T-helper 1 cell (primary cell): ENCODE data around the gene BNC2.
"Not testable (repeated sequence)": the region's sequence is repeated elsewhere in the genome, so short reads cannot be mapped to it uniquely, and the experiment has no call there.

ENCODE experiments used
- DNase-seq, 5 donors: peaks; one replicate each; pipeline ENCODE4 v3.0.0-alpha.2; 2012 to 2020

BNC2 gene

DNA sequence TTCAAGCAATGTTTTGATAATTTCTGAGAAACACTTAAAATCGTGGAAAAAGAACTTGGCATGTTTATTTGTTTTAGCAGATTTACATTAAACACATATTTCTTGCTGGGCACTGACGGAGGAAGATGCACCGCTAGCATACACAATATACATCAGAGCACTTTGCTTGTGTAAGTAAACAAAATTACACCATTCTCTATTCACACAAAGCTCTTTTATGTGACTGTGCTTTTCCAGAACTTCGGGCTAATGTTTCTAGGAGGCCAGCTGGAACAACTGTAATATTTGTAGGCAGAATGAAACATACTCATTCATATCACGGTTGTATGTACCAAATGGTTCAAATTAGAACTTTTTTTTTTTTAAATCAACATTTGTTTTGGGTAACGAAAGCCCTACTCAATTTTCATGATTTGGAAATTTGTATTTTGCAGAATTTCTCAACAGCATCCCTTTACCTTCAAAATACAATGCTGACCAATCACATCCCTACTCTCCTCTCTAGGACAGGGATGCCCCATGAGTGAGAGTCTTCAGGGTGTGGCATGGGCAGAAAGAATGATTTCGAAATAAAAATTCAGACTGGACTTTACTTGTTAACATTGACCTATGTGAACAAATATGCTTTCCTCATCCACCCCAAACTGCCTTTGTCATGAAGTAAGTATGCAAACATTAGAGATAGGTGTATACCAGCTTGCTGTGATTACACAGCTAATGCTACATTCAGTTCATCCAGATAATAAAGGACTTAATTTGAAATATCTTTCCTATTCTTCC lies 425.1 kb downstream of the BNC2 start:
- no peak for DNase-seq

GRCh38 chr9:16442622-16443021 lies 427.8 kb downstream of the BNC2 start:
- DNase-seq = no peak

GRCh38 chr9:16441791-16442190 lies 428.7 kb downstream of the BNC2 start:
- DNase-seq = no peak

DNA sequence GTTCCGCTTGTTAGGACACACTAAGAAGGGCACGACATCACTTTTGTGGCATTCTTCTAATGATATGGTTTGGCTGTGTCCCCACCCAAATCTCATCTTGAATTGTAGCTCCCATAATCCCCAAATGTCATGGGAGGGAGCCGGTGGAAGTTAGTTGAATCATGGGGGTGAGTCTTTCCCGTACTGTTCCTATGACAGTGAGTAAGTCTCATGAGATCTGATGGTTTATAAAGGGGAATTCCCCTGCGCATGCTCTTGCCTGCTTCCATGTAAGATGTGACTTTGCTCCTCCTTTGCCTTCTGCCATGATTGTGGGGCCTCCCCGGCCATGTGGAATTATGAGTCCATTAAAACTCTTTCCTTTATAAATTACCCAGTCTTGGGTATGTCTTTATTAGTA lies 431.6 kb downstream of the BNC2 start:
- not testable (repeated sequence) for DNase-seq

GRCh38 chr9:16436545-16436944 lies 433.9 kb downstream of the BNC2 start:
- DNase-seq = no peak

DNA sequence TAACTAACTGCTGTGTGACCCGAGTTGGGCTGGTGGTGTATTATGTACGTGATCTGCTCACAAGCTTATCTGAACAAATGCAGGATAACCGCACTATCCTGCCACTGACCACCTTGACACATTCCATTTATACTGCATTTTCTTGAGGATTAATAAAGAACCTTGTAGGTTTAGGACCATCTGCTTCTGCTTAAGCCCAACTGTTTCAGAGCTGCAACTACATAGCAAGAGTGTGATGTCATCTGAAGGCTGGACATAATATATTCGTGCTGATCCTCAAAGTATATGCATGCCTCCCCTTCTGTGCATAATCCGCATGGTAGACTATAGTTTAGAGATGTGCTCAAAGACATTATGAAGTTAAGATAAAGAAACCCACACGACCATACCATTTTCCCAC lies 435.9 kb downstream of the BNC2 start:
- DNase-seq = no peak

DNA sequence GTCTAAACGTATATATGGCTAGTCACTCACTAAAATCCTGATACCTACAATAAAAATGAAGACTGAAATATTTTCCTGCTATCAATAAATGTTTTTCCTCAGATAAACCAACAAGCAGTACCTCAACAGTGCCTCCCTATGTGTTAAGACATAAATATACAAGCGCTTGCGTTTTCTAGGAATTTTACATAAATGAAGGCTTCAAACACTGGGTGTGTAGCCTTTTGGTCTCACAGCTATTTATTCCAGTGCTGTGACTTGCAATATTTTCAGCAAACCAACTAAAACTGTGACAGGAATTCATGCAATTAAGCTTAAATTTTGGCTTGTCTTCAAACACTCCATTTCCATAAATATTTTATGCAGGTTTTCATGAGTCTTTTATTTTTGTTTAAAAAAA lies 437.0 kb downstream of the BNC2 start:
- no peak for DNase-seq

DNA sequence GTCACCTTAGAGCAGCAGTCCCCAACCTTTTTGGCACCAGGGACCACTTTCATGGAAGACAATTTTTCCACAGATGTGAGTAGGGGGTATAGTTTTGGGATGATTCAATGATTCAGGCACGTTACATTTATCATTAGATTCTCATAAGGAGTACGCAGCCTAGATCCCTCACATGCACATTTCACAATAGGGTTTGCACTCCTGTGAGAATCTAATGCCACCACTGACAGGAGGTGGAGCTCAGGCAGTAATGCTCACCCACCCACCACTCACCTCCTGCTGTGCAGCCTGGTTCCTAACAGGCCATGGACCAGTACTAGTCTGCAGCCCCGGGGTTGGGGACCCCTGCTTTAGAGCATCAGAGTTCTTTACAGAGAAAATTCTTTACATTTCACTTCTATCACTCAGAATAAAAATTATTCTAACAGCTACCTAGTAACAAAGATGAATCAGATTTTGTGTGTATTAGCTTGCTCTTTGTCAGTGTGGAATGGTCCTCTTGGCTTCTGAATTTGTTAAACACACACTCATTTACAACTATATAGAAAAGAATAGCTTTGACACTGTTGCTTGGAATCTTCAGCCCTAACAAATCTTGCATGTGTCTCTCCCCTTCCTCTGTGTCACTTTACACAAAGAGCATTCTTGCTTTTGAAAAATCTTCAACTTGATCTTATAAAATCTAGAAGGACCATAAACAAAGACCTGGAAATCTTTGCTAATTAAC lies 438.6 kb downstream of the BNC2 start:
- DNase-seq = no peak

DNA sequence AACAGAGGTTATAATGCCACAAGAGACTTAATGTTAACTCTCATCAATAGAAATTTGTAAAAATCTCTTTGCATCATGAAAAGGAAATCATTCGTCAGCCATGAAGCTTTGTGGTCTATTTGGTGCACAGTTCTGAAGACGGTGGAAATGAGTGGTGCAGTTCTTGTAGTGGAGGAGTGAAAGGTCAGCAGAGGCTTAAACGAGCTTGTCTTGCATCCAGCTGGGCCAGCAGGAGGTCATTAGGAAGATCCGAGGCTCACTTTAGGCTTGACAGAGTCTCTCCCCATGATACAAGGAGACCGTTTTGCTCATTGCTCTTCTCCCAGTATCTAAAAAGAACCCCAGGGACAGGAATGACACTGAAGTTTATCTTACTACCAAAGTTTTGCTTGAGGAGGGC lies 440.8 kb downstream of the BNC2 start:
- DNase-seq = no peak

- no peak for DNase-seq
These were observed 442.5 kb downstream of the BNC2 start for GRCh38 chr9:16427873-16428427.

DNA sequence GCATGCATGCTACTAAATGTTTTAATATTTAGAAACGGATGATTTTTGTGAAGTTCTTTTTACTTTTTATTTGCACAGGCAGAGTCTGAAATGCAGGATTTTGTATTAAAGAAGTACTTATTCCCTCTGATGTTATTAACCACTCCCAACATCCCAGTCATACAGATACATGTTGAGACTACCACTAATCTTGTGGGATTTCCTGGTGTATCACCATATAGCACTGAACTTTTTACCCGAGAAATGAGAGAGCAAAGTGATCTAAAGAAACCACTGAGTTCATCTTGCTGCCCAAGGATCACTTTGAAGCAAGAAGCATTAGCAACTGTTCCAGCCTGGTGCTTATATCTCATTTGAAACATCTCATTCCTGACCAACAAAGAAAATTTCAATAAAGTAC lies 443.8 kb downstream of the BNC2 start:
- no peak for DNase-seq

- DNase-seq = no peak
These were observed 444.8 kb downstream of the BNC2 start for GRCh38 chr9:16425562-16426231.

DNA sequence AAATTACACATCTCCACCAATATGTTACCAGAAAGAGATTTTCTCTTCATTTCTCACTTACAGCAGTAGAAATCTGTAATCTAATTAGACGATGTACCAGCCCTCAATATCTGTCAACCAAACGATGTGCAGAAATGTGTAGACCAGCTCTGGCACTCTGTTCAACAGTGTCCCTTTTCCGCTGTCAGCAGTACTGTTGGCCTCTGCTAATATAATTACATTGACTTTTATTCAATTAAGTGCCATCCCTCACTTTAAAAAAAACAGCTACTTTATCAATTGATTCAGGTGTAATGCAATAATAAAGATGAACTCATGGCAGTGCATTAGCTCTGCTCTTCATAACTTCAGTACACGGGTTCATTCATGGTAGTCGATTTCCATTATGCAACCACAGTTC lies 448.4 kb downstream of the BNC2 start:
- no peak for DNase-seq

DNA sequence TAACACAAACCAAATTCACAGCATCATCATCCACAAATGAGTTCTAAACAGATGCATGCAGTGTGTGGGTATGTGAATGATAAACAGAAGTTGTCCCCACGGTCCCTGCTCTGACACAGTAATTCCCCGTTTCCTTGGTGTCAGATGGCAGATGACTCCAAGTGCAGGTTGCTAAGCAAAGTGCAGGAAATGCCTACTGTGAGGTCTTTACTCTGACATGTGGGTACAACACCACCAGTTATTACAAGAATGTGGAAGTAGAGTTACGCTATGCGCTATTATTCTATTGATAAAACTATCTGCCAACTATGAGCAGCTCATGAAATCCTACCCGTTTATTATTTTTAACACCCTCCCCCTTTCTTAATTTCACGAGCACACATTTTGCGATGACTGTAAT lies 448.9 kb downstream of the BNC2 start:
- no peak for DNase-seq

GRCh38 chr9:16419124-16419523 lies 451.3 kb downstream of the BNC2 start:
- DNase-seq = no peak

DNA sequence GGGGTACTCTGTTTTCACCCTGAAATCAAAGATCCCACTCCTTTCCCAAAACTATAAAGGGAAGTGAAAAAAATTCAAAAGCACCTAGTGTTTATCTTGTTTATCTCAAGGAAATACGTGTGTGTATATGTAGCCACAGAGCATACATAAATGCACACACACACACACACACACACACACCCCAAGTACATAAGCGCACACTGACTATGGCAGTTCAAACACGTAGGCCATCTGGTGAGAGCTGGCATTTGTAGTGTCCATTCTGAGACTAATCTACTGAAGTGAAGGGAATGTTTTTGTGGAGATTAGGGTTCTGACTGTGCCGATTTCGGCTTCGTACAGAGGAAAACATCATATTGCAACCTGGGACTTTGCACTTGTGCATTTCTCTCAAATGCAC lies 451.7 kb downstream of the BNC2 start:
- DNase-seq = no peak

- no peak for DNase-seq
These were observed 452.7 kb downstream of the BNC2 start for GRCh38 chr9:16417749-16418148.

DNA sequence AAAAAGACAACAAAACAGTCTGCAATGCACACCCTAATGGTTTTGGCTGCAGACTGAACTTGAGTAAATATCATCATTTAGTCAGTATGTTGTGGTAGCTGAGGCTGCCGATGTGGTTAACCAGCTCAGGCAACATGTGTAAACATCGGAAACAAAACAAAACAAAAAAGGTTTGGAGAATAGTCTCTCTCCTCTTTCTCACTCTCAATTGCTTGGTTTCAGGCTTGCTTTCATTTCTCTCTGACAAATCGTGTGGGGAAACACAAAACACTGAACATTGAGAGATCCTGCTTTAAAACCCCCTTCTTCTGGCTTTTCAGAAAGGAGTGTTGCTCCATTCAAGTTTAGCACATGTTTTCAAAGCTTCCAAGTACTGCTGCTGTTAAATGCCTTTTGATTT lies 453.3 kb downstream of the BNC2 start:
- DNase-seq = no peak

DNA sequence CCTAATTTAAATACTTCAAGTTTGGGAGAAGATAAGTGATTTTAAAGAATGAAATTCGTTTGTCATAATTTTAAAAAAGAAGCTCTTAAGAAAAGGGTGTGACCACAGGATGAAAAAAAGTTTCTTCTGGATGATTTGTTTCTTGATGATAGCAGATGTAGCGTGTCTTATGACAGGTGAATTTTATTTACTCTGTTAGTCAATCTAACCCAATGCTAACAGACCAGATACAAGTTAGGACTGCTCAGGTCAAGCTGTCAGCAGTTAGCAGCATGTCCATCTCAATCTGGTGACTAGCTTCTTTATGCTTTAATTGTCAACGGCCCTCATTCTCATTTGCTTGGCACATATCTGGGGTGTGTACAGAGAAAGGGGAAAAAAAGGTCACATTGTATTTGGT lies 456.0 kb downstream of the BNC2 start:
- no peak for DNase-seq

GRCh38 chr9:16413509-16414016 lies 456.9 kb downstream of the BNC2 start:
- no peak for DNase-seq

DNA sequence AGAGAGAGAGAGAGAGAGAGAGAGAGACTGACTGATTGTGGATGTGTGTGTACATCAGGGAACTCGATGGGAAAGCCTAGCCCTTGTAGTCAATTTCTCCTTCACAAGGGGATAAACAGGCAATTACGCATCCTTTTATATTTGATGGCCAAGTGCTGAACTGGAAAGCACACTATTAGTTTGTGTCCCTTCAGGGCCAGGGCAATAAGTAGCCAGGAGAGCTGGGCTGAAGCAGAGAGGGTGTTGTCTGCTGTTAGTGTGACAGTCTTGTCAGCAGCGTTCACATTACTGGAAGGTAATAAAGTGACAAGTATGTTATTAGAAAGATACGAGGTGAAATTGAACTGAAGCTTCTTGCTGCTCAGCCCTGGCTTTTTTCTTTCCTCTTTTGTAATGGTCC lies 457.7 kb downstream of the BNC2 start:
- DNase-seq = no peak

- no peak for DNase-seq
These were observed 459.2 kb downstream of the BNC2 start for GRCh38 chr9:16411311-16411710.

DNA sequence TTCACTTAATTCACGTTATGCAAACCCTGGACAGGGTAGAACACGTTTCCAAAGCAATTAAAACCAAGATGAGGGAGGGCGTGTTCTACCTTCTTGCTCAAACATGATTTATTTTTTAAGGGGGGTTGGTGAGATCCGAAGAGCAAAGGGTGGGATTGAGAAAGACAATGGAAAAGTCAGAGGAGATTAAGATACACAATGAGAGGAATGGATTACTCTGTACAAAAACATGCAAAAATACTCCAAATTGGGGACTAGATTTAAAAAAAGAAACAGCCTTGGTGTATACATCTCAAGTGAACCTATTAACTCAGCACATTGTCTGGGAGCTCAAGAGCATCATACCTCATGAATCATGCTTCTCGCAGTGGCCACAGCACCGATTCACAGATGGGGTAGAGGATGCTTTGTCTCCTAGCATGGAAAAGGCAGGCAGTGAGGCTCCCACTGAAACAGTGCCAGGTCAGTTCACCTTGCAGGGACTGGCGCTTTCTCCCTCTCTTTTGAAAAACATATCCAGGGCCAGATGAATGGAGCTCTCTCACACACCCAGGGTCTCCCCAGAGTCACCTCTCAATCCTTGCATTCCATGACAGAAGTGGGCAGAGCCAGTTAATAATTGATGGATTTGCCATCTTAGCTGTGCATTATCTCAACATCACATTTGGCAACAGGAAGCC lies 459.7 kb downstream of the BNC2 start:
- DNase-seq = no peak
